MM.1S (cell line): ENCODE data around the gene TBKBP1.

ENCODE experiments used
- DNase-seq: peaks from one replicate; pipeline ENCODE4 v3.0.0-alpha.2; 2015
- H2AFZ ChIP-seq: fragments of 300-600 bp; sonication (generic); 2 replicates; pipeline ENCODE4 v1.6.0; 2016; ENCODE audit warnings: antibody characterized with exemption, low read length
- H3F3A ChIP-seq: fragments of 300-600 bp; sonication (generic); 2 replicates; pipeline ENCODE4 v1.6.1; 2016; ENCODE audit warnings: mild to moderate bottlenecking, antibody characterized with exemption, low read length, moderate library complexity, mixed read lengths; ENCODE audit not compliant: insufficient read depth
- H3K27ac ChIP-seq: fragments of 300-600 bp; sonication (generic); 2 replicates; pipeline ENCODE4 v1.5.1; 2016; ENCODE audit warnings: mild to moderate bottlenecking, low read length
- H3K27me3 ChIP-seq: fragments of 300-600 bp; sonication (generic); replicated peaks from 2 replicates; pipeline ENCODE4 v1.6.0; 2016; ENCODE audit warnings: low read length; ENCODE audit not compliant: insufficient read depth
- H3K36me3 ChIP-seq: fragments of 300-600 bp; sonication (generic); replicated peaks from 2 replicates; pipeline ENCODE4 v1.6.1; 2016; ENCODE audit warnings: mild to moderate bottlenecking, low read length, mixed read lengths; ENCODE audit not compliant: insufficient read depth
- H3K4me1 ChIP-seq: fragments of 300-600 bp; sonication (generic); 2 replicates; pipeline ENCODE4 v1.6.1; 2016; ENCODE audit warnings: low read length, mixed read lengths
- H3K4me2 ChIP-seq: fragments of 300-600 bp; sonication (generic); 2 replicates; pipeline ENCODE4 v1.6.0; 2016; ENCODE audit warnings: low read depth, low read length
- H3K4me3 ChIP-seq: fragments of 300-600 bp; sonication (generic); 2 replicates; pipeline ENCODE4 v1.5.1; 2016; ENCODE audit warnings: low read length, mixed read lengths
- H3K79me2 ChIP-seq: fragments of 300-600 bp; sonication (generic); 2 replicates; pipeline ENCODE4 v1.6.1; 2016; ENCODE audit warnings: mixed run types, low read length, mixed read lengths
- H3K9ac ChIP-seq: fragments of 300-600 bp; sonication (generic); 2 replicates; pipeline ENCODE4 v1.6.1; 2016; ENCODE audit warnings: low read length, mixed read lengths
- H3K9me2 ChIP-seq: fragments of 300-600 bp; sonication (generic); replicated peaks from 2 replicates; pipeline ENCODE4 v1.6.1; 2016; ENCODE audit warnings: mild to moderate bottlenecking, low read length, mixed read lengths; ENCODE audit not compliant: insufficient read depth
- H3K9me3 ChIP-seq: fragments of 300-600 bp; sonication (generic); replicated peaks from 2 replicates; pipeline ENCODE4 v1.6.1; 2016; ENCODE audit warnings: mild to moderate bottlenecking, low read length, mixed read lengths; ENCODE audit not compliant: insufficient read depth
- H4K20me1 ChIP-seq: fragments of 300-600 bp; sonication (generic); 2 replicates; pipeline ENCODE4 v1.6.1; 2016; ENCODE audit warnings: mild to moderate bottlenecking, low read length, moderate library complexity, mixed read lengths; ENCODE audit not compliant: insufficient read depth
- EZH2 ChIP-seq: fragments of 300-600 bp; sonication (generic); optimal IDR thresholded peaks from 2 replicates; pipeline ENCODE3; 2017; ENCODE audit warnings: low read depth, mild to moderate bottlenecking, antibody characterized with exemption, low read length, mixed read lengths
- EZH2phosphoT487 ChIP-seq: fragments of 300-600 bp; sonication (generic); IDR thresholded peaks from 2 replicates; pipeline ENCODE4 v1.6.1; 2018; ENCODE audit warnings: antibody characterized with exemption, low read length
- TF ChIP-seq, protein P1 (sequence below): fragments of 300-600 bp; sonication (generic); IDR thresholded peaks from 2 replicates; pipeline ENCODE4 v1.5.1; 2016; ENCODE audit warnings: antibody characterized with exemption, low read length, mixed read lengths

Gene TBKBP1

DNA sequence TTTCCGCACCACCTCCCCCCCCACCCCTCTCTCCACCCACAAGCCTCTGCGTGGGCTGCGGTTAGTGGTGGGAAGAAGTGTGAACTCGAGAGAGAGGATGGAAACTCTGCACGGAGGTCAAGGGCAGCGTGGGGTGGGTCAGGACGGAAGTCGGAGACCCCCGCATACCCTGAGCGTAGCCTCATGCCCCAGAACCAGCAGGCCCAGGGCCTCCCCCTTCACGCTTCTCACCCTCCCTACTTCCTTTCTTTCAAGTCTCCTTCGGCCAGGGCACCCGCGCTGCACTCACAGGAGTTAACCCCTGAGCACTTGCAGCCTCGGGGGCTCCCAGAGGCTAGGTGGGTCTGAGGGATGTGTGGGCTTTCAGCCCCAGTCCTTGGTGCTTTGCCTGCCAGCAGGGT is 9.2 kb downstream of the TBKBP1 start:
- H2AFZ ChIP-seq: no peak overlapping the region
- no peaks in the 10 kb centered on the region for H3K36me3 ChIP-seq
- H3K4me1 ChIP-seq: peaks cover 15% of the 10 kb centered on the region
- no peaks in the 10 kb centered on the region for H3K9me3 ChIP-seq
- TF ChIP-seq EZH2 (no peak), EZH2phosphoT487 (no peak)
- TF ChIP-seq, protein P1, sequence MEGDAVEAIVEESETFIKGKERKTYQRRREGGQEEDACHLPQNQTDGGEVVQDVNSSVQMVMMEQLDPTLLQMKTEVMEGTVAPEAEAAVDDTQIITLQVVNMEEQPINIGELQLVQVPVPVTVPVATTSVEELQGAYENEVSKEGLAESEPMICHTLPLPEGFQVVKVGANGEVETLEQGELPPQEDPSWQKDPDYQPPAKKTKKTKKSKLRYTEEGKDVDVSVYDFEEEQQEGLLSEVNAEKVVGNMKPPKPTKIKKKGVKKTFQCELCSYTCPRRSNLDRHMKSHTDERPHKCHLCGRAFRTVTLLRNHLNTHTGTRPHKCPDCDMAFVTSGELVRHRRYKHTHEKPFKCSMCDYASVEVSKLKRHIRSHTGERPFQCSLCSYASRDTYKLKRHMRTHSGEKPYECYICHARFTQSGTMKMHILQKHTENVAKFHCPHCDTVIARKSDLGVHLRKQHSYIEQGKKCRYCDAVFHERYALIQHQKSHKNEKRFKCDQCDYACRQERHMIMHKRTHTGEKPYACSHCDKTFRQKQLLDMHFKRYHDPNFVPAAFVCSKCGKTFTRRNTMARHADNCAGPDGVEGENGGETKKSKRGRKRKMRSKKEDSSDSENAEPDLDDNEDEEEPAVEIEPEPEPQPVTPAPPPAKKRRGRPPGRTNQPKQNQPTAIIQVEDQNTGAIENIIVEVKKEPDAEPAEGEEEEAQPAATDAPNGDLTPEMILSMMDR: no peak
- DNase-seq: no peak
- H4K20me1 ChIP-seq: no peaks in the 10 kb centered on the region
- no peak overlapping the region for H3K4me3 ChIP-seq
- H3K9ac ChIP-seq: no peak overlapping the region
- no peaks in the 10 kb centered on the region for H3F3A ChIP-seq
- H3K4me2 ChIP-seq: no peak overlapping the region
- H3K27me3 ChIP-seq: peaks cover 14% of the 10 kb centered on the region
- no peak overlapping the region for H3K27ac ChIP-seq
- no peaks in the 10 kb centered on the region for H3K79me2 ChIP-seq
- H3K9me2 ChIP-seq: no peaks in the 10 kb centered on the region

DNA sequence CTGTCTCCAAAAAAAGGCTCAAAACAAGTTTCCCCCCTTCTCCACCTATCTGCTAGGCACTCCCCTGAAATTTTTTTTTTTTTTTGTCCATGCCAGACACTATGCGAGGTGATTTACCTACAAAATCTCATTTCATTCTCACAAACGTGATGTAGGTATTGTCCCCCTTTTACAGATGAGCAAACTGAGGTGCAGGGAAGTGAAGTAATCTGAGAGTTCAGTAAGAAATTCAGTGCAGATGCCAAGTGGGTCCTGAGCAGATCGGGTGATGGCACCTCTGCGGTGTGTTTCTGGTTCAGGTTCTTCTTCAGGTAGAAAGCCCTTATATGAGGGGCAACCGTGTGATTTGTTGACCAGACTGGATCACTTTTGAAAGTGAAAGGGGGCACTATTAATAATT is 9.7 kb downstream of the TBKBP1 start:
- Histone ChIP-seq H3K9ac (no peak overlapping the region), H3K4me1 (peaks cover 15% of the 10 kb centered on the region), H3K4me2 (no peak overlapping the region), H3K27ac (no peak overlapping the region), H3K4me3 (no peak overlapping the region), H3K27me3 (peaks cover 14% of the 10 kb centered on the region), H3F3A (no peaks in the 10 kb centered on the region), H2AFZ (no peak overlapping the region), H3K9me3 (no peaks in the 10 kb centered on the region), H3K79me2 (no peaks in the 10 kb centered on the region), H3K9me2 (no peaks in the 10 kb centered on the region), H4K20me1 (no peaks in the 10 kb centered on the region), H3K36me3 (no peaks in the 10 kb centered on the region)
- DNase-seq: no peak
- TF ChIP-seq EZH2phosphoT487 (no peak), EZH2 (no peak)
- TF ChIP-seq, protein P1: no peak

DNA sequence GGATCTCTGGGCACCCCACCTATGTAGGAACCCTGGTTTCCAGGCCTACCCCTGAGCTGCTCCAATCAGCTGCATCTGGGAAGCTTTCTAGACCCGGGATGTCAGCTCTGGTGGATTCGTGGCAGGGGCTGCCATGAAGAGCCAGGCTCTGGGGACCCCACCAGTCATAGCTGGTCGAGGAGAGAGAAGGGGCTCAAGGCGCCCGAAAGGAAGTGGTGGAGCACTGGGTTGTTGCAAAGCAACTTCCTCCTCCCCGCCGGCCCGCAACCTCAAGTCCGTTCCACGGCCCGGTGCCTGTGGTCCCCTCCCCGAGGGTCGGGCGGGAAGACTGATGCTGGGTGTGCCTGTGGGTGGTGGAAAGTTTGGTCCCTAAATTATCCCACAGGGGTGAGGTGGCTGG is 10.2 kb downstream of the TBKBP1 start:
- Histone ChIP-seq H3K36me3 (no peaks in the 10 kb centered on the region), H2AFZ (no peak overlapping the region), H3K4me3 (no peak overlapping the region), H3K9me3 (no peaks in the 10 kb centered on the region), H3K79me2 (no peaks in the 10 kb centered on the region), H3K4me1 (peaks cover 15% of the 10 kb centered on the region), H3K27ac (no peak overlapping the region), H4K20me1 (no peaks in the 10 kb centered on the region), H3K27me3 (peaks cover 14% of the 10 kb centered on the region), H3K9me2 (no peaks in the 10 kb centered on the region), H3K9ac (no peak overlapping the region), H3K4me2 (no peak overlapping the region), H3F3A (no peaks in the 10 kb centered on the region)
- DNase-seq: no peak
- TF ChIP-seq EZH2 (no peak), EZH2phosphoT487 (no peak)
- TF ChIP-seq, protein P1: no peak

DNA sequence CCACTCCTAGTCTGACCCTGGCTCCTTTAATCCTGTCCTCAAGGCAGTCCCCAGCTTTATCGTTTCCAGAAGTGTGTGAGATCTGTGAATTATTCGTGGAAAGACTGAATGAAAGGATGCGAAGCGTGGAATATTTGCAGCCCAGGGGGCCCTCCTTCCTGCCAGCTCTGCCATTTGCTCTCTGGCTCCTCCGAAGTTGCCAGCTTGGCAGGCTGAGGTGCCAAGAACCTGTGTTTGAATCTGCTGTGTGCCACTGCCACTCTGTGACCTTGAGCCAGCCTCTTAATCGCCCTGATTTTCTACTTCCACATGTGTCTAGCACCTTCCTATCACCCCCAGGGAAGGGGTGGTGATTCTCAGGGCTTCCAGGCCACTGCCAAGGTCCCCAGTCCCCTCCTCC is 10.8 kb downstream of the TBKBP1 start:
- H3K4me2 ChIP-seq: no peak overlapping the region
- no peaks in the 10 kb centered on the region for H3K79me2 ChIP-seq

More for the DNA sequence above, 10.8 kb downstream of the TBKBP1 start:
- Histone ChIP-seq H3K4me3 (no peak overlapping the region), H3K36me3 (no peaks in the 10 kb centered on the region), H3K9ac (no peak overlapping the region), H3K27me3 (peaks cover 14% of the 10 kb centered on the region), H3F3A (no peaks in the 10 kb centered on the region), H4K20me1 (no peaks in the 10 kb centered on the region), H3K9me3 (no peaks in the 10 kb centered on the region), H3K27ac (no peak overlapping the region), H3K4me1 (peaks cover 15% of the 10 kb centered on the region), H2AFZ (no peak overlapping the region), H3K9me2 (no peaks in the 10 kb centered on the region)
- TF ChIP-seq EZH2phosphoT487: no peak
- TF ChIP-seq, protein P1: no peak
- TF ChIP-seq EZH2: no peak
- DNase-seq: no peak
